SK-N-SH (cell line): ENCODE data around the gene CDKN1B.

Experiments used
- CTCF ChIP-seq: fragments of 200-600 bp; sonication (generic); IDR thresholded peaks from 2 replicates; pipeline ENCODE4 v1.6.1; 2017; ENCODE audit warnings: antibody characterized with exemption, mild to moderate bottlenecking, moderate library complexity
- EP300 ChIP-seq, 2 experiments: IDR thresholded peaks; 2 replicates each; pipeline versions ENCODE4 v1.4.0 to v1.6.1; 2012; ENCODE audit warnings: borderline replicate concordance in 1 of 2, low read depth in 1 of 2, low read length in 1 of 2
- JUND ChIP-seq: IDR thresholded peaks from 2 replicates; pipeline ENCODE4 v1.4.0; 2012
- PBX3 ChIP-seq: IDR thresholded peaks from 2 replicates; pipeline ENCODE4; 2012
- RCOR1 ChIP-seq: fragments of 150-350 bp; IDR thresholded peaks from 2 replicates; pipeline ENCODE4 v1.6.1; 2017; ENCODE audit warnings: antibody characterized with exemption, low read length
- REST ChIP-seq: IDR thresholded peaks from 2 replicates; pipeline ENCODE4 v1.6.1; 2012; ENCODE audit warnings: mild to moderate bottlenecking, low read depth, low read length, moderate library complexity
- RFX5 ChIP-seq: IDR thresholded peaks from 2 replicates; pipeline ENCODE4 v1.6.1; 2012; ENCODE audit warnings: mild to moderate bottlenecking, improper control_type of control experiment, low read length
- TAF1 ChIP-seq: IDR thresholded peaks from 2 replicates; pipeline ENCODE4 v1.6.1; 2012; ENCODE audit warnings: low read depth, mild to moderate bottlenecking, low read length, moderate library complexity, borderline replicate concordance
- TCF12 ChIP-seq: IDR thresholded peaks from 2 replicates; pipeline ENCODE4 v1.4.0; 2012
- ZBTB33 ChIP-seq: IDR thresholded peaks from 2 replicates; pipeline ENCODE4 v1.4.0; 2012; ENCODE audit warnings: low read depth, borderline replicate concordance

- TF ChIP-seq REST, result no peak
- peak; percentile 78 for TF ChIP-seq CTCF
- no peak for TF ChIP-seq TAF1
- TF ChIP-seq EP300 (IDR thresholded peaks at IDR 0.05; ENCODE audit: borderline replicate concordance in 1 of 2, low read depth in 1 of 2, low read length in 1 of 2), result no peak
- TF ChIP-seq JUND, result no peak
- no peak for TF ChIP-seq ZBTB33
- TF ChIP-seq RCOR1, result no peak
- TF ChIP-seq RFX5, result no peak
- TF ChIP-seq PBX3, result no peak
- no peak for TF ChIP-seq TCF12
Measured at GRCh38 chr12:12736759-12737676, 19.9 kb downstream of the CDKN1B start.
